ENCODE data around the gene NBEAL1.
"Not testable (repeated sequence)": the region's sequence is repeated elsewhere in the genome, so short reads cannot be mapped to it uniquely, and the experiment has no call there.

Gene NBEAL1

DNA sequence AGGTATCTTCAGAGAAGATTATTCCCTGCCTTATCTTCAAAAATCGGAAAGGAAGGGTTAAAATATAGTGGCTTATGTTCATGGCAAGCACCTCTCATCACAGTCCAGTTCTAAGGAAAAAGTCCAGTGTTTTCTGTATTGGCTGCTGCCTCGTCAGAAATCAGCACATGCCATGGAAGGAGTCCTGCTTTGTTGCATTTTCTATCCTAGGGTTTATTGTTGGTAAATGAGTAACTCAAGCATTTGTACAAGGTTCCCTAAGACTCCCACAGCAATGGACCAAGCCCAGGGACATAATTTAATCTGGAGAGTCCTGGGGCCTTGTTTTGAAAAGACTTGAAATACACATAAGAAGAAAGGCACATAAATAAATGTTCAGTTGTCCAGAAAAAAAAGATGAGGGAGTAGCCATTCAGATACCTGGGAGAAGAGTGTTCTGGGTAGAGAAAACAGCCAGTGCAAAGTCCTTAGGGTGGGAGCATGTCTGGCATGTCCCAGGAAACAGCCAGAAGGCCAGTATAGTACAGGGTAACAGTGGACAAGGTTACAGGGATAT, 26.4 kb downstream of the NBEAL1 start:
- no peak for DNase-seq

GRCh38 chr2:203042178-203042577, 27.5 kb downstream of the NBEAL1 start:
- no peak for DNase-seq

GRCh38 chr2:203043226-203043625, 28.6 kb downstream of the NBEAL1 start:
- no peak for DNase-seq

DNA sequence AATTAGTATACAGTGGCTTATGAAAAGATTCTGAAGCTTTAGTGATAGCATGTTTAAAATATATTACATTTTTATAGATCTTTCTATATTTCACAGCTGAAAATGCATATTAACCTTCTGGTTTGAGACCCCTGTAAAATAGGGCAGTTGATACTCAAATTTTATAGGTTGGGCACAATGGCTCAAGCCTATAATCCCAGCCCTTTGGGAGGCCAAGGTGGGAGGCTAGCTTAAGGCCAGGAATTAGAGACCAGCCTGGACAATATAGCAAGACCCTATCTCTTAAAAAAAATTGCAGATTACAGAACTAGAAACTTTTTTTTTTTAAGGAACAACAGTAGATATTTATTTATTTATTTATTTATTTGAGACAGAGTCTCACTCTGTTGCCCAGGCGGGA, 31.2 kb downstream of the NBEAL1 start:
- no peak for DNase-seq

- no peak for DNase-seq
These were observed 37.9 kb downstream of the NBEAL1 start for GRCh38 chr2:203052539-203052938.

GRCh38 chr2:203059567-203060240, 45.0 kb downstream of the NBEAL1 start:
- no peak for DNase-seq

DNA sequence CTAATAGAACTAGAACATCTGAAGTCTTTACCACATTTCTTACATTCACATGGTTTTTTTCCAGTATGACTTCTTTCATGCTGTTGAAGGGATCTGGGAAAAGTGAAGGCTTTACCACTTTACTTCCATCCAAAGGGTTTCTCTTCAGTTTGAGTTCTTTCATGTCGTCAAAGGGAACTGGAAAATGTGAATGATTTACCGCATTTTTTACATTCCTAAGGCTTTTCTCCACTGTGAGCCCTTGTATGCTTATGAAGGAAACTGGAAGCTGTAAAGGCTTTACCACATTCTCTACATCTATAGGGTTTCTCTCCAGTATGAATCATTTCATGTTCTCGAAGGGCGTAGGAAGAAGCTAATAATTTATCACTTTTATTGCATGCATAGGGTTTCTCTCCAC, 46.7 kb downstream of the NBEAL1 start:
- DNase-seq: no peak

- no peak for DNase-seq
These were observed 47.5 kb downstream of the NBEAL1 start for GRCh38 chr2:203062126-203062525.

DNA sequence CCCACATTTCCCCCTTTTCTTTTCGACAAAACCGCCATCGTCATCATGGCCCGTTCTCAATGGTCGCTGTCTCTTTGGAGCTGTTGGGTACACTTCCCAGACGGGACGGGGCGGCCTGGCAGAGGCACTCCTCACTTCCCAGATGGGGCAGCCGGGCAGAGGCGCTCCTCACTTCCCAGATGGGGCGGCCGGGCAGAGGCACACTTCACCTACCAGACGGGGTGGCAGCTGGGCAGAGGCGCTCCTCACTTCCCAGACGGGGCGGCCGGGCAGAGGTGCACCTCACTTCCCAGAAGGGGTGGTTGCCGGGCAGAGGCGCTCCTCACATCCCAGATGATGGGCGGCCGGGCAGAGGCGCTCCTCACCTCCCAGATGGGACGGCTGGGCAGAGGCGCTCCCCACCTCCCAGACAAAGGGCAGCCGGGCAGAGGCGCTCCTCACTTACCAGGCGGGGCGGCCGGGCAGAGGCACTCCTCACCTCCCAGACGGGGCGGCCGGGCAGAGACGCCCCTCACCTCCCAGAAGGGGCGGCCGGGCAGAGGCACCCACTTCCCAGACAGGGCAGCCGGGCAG, 51.9 kb downstream of the NBEAL1 start:
- DNase-seq: not testable (repeated sequence)

GRCh38 chr2:203070701-203071100, 56.0 kb downstream of the NBEAL1 start:
- no peak for DNase-seq

- DNase-seq: no peak
These were observed 56.5 kb downstream of the NBEAL1 start for GRCh38 chr2:203071148-203071547.

DNA sequence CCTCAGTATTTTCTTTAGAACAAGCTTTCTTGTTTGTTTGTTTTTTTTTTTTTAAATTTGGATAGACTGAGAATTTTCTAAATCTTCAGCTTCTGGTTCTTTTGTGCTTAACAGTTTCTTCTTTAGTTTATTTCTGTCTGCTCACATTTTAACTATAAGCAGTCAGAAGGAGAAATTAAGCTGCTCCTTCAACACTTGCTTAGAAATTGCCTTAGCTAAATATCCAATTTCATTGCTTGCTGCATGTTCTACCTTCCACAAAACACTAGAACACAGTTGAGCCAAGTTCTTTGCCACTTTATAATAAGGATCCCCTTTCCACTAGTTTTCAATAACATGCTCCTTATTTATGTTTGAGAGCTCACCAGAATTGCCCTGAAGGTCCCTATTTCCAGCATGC, 57.7 kb downstream of the NBEAL1 start:
- no peak for DNase-seq

DNA sequence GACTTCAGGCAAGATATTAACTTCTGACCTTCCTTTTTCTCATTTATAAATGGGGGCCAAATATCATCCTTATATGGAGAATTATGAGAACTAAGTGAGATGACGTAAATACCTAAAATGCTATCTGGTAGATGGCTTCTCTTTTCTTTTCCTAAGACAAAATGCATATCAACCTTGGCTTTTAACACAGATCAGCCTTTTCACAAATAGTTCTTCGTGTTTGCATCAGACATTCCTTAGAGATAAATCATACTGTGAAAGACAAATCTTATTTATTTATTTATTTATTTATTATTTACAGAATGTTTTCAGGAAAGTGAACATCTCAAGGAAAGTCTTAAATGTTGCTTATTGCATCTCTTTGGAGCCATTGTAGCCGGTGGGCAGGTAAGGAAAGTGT, 62.8 kb downstream of the NBEAL1 start:
- DNase-seq: no peak

DNA sequence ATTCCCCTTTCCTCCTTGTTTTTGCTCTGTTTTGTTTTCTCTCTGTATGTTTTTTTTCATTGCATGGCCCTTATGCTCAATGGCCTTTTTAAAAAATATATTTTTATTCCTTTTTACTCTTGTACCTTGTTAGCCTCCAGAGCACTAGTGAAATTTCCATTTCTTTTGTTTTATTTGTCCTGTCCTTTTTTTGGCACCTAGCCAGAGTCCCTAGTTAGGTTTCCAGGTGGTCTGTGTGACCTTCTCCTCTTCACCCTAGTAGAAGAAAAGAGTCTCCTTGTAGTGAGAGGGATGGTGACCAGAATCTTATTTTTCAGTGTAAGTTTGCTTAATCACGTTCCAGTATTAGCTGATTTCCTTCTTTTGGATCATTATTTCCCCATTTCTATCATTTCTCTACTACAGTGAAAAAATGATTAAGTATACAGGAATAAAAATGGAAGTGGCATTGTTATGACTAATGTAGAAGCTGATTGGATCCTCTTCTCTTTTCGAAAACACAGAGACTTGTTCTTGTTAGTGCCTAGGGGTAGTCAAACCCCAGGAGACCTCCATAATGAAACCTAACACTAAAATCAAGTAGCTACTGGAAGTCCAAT, 65.9 kb downstream of the NBEAL1 start:
- no peak for DNase-seq

- DNase-seq: no peak
These were observed 68.7 kb downstream of the NBEAL1 start for GRCh38 chr2:203083328-203083727.

GRCh38 chr2:203086381-203086780, 71.7 kb downstream of the NBEAL1 start:
- not testable (repeated sequence) for DNase-seq

DNA sequence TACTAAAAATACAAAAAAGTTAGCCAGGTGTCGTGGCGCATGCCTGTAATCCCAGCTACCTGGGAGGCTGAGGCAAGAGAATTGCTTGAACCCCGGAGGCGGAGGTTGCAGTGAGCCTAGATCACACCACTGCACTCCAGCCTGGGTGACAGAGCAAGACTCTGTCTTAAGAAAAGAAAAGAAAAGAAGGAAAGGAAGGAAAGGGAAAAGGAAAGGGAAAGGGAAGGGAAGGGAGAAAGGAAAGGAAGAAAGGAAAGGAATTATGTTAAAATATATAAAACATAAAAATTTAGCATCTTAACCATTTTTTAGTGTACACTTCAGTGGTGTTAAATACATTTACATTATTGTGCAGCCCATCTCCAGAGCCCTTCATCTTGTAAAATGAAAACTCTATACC, 76.0 kb downstream of the NBEAL1 start:
- DNase-seq: not testable (repeated sequence)

DNA sequence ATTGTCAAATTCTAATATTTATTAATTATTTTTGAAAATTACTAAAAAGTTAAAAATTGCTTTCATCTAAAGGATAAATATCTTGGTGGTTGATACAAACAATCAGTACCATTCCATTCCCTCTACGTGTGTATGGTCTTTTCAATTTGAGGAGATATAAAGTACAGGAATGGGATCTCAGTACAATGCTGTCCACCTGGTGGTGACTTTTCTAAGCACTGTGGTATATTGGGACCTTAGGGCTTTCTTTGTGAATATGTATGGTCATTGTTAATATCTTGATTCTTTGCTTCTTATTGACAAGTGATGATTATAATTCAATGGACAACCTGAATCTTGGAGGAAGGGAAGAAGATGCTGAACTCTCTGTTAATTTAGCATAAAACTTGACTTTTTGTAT, 83.1 kb downstream of the NBEAL1 start:
- DNase-seq: no peak

DNA sequence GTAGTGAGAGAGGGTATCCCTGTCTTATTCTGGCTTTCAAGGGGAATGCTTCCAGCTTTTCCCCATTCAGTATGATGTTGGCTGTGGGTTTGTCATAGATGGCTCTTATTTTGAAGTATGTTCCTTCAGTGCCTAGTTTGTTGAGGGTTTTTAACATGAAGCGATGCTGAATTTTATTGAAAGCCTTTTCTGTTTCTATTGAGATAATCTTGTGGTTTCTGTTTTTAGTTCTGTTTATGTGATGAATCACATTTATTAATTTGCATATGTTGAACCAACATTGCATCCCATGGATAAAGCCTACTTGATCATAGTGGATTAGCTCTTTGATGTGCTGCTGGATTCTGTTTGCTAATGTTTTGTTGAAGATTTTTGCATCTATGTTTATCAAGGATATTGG, 87.7 kb downstream of the NBEAL1 start:
- DNase-seq: not testable (repeated sequence)

DNA sequence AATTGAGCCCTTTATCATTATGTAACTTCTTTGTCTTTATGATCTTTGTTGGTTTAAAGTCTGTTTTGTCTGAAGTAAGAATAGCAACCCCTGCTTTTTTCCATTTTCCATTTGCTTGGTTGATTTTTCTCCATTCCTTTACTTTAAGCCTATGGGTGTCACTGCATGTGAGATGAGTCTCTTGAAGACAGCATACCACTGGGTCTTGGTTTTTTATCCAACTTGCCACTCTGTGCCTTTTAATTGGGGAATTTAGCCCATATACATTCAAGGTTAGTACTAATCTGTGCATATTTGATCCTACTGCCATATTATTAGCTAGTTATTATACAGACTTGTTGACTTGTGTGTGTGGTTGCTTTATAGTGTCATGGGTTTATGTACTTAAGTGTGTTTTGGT, 89.6 kb downstream of the NBEAL1 start:
- DNase-seq: no peak

DNA sequence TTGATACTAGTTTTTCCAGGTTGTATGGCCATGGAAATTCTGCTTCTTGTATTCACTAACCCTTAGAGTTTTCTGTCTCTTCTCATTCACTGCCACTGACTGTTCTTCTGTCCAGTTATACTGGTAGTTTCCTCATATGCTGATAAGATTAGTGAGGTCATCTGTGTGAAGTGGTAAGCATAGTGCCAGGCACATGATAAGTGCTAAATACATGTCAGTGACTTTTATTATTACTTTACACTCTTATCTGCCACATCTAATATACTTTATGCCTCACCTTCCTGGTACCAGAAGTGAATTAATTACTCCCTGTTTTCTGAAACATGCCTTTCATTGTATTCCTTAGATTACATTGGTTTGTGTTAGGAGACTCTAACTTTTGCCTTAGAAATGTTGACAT, 91.3 kb downstream of the NBEAL1 start:
- DNase-seq: no peak

DNA sequence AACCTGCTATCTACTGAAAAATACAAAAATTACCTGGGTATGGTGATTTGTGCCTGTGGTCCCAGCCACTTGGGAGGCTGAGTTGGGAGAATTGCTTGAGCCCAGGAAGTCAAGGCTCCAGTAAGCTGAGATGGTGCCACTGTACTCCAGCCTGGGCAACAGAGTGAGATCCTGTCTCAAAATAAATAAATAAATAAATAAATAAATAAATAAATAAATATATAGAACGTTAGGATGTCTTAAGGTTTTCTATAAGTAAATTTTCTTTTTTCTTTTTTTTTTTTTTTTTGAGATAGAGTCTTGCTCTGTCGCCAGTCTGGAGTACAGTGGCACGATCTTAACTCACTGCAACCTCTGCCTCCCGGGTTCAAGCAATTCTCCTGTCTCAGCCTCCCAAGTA, 95.8 kb downstream of the NBEAL1 start:
- DNase-seq: not testable (repeated sequence)

DNA sequence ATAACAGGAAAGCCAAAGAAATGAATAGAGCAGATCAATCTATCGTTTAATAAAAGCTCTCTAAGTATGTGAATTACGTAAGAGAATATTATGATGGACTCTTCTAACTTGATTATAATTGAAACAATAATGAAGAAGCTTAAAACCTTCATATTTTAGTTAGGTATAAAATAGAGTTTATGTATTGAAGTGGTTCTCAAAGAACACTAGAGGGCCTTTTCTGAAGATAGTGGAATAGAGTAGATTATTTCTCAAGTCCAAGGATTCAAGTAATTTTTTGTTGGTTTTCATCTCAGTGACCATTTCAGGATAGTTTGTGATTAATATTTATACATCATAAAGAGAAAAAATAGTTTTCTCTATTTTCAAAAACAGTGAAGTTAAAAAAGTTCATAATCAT, 97.7 kb downstream of the NBEAL1 start:
- DNase-seq: no peak

- DNase-seq: not testable (repeated sequence)
These were observed 100.6 kb downstream of the NBEAL1 start for GRCh38 chr2:203115201-203115700.
